Stimulated activated CD4-positive, alpha-beta T cell treated with anti-CD3 and anti-CD28 coated beads, Interleukin-1b, Interleukin-23, amount 100 ng/mL, for 48 hours (primary cell): ENCODE results near the gene ZNF367.
"Not testable (repeated sequence)": the region's sequence is repeated elsewhere in the genome, so short reads cannot be mapped to it uniquely, and the experiment has no call there.

Experiments
- DNase-seq: peaks from one replicate; pipeline ENCODE4 v3.0.0-alpha.2; 2020

ZNF367 gene

GRCh38 chr9:96398582-96399324 lies 19.4 kb downstream of the ZNF367 start:
- no peak for DNase-seq

- DNase-seq = no peak
These were observed 22.2 kb downstream of the ZNF367 start for GRCh38 chr9:96395964-96396363.

- no peak for DNase-seq
These were observed 23.2 kb downstream of the ZNF367 start for GRCh38 chr9:96394832-96395496.

- no peak for DNase-seq
These were observed 25.9 kb downstream of the ZNF367 start for GRCh38 chr9:96392263-96392662.

GRCh38 chr9:96391021-96391765 lies 27.0 kb downstream of the ZNF367 start:
- no peak for DNase-seq

- no peak for DNase-seq
These were observed 30.0 kb downstream of the ZNF367 start for GRCh38 chr9:96388144-96388543.

GRCh38 chr9:96386157-96386556 lies 32.0 kb downstream of the ZNF367 start:
- no peak for DNase-seq

- no peak for DNase-seq
These were observed 34.8 kb downstream of the ZNF367 start, which contains the start of gene SLC35D2 for GRCh38 chr9:96383165-96383942. TSS of gene SLC35D2 (minus strand) at chr9:96383711. CDS start at chr9:96383634, 77 bp downstream.

GRCh38 chr9:96382839-96383164 lies 35.4 kb downstream of the ZNF367 start:
- no peak for DNase-seq

GRCh38 chr9:96382175-96382574 lies 36.0 kb downstream of the ZNF367 start:
- DNase-seq = no peak

- DNase-seq = no peak
These were observed 36.5 kb downstream of the ZNF367 start for GRCh38 chr9:96381696-96382095.

- no peak for DNase-seq
These were observed 37.0 kb downstream of the ZNF367 start for GRCh38 chr9:96381125-96381524.

- no peak for DNase-seq
These were observed 38.7 kb downstream of the ZNF367 start for GRCh38 chr9:96379461-96379860.

GRCh38 chr9:96378187-96378586 lies 40.0 kb downstream of the ZNF367 start:
- DNase-seq = no peak

- DNase-seq = no peak
These were observed 41.0 kb downstream of the ZNF367 start for GRCh38 chr9:96376891-96377874.

- not testable (repeated sequence) for DNase-seq
These were observed 42.7 kb downstream of the ZNF367 start for GRCh38 chr9:96375507-96375906.

- no peak for DNase-seq
These were observed 50.2 kb downstream of the ZNF367 start for GRCh38 chr9:96367943-96368342.

GRCh38 chr9:96363175-96363967 lies 54.8 kb downstream of the ZNF367 start:
- no peak for DNase-seq

GRCh38 chr9:96362119-96362518 lies 56.1 kb downstream of the ZNF367 start:
- not testable (repeated sequence) for DNase-seq

GRCh38 chr9:96361668-96362067 lies 56.5 kb downstream of the ZNF367 start:
- DNase-seq = no peak

- DNase-seq = no peak
These were observed 57.2 kb downstream of the ZNF367 start for GRCh38 chr9:96360976-96361375.
